ENCODE results near the gene ACOX3. TPM values are rescaled to one million over a fixed set of nuclear protein-coding genes. Genes with fewer than 3 reads are reported as not detected.

ACOX3 gene
- total and polyA plus RNA-seq, 9 of the 15 experiments (the other 6 are each of a cell fraction or from before 2014, with no cell fraction given) = 0.68 to 7.3 (median 3.7) TPM

DNA sequence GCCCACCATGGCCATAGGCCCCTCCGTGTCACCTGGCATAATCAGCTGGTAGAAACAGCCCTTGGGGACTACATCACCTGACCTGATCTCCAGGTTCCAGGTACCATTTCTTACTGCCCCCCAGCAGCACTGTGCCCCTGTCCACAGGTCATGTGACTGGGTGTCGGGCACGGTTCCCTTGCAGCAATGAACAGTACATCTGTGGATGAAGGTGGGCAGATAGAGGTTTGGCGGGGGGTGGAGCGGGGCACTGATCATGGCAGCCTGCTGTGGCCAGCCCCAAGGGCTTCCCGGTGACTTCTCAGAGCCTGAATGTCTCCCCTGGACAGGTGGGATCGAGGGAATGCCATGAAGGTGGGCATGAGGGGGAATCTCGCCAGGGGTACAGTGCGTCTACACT, 37.8 kb upstream of the ACOX3 start:
- Histone ChIP-seq H3K79me2 (ENCODE audit: control insufficient read depth, insufficient read depth, low read length) (no peaks in the 10 kb centered on the region), H3K9me1 (ENCODE audit: control insufficient read depth, insufficient read depth, low read length) (no peaks in the 10 kb centered on the region), H3K36me3 (ENCODE audit: control insufficient read depth, insufficient read depth, low read length) (peaks cover 24% of the 10 kb centered on the region; the same call in 1 of the 3 replicates), H2AFZ (ENCODE audit: low read depth, low read length) (no peak overlapping the region), H3K4me2 (ENCODE audit: insufficient read depth, low read length) (no peak overlapping the region), H3K27ac (ENCODE audit: extremely low read depth, low read depth, low read length) (peak overlapping the region; percentile 73; the same call in 2 of the 3 replicates), H3K9me3 (replicated peaks; ENCODE audit: control insufficient read depth, insufficient read depth, low read depth, low read length) (no peaks in the 10 kb centered on the region), H3K4me1 (replicated peaks in 1 of 2; ENCODE audit: control insufficient read depth in 2 of 2, insufficient read depth in 2 of 2, low read length in 2 of 2) (peaks cover 26 to 36% of the 10 kb centered on the region in 2 experiments), H3K9ac (ENCODE audit: insufficient read depth in 1 of 2, low read depth in 2 of 2, low read length in 2 of 2) (peak overlapping the region; percentile 37 to 75; a peak in 3 of 4 replicates), H3K4me3 (no peak overlapping the region), H4K20me1 (replicated peaks; ENCODE audit: control insufficient read depth, insufficient read depth, low read length) (no peaks in the 10 kb centered on the region), H3K27me3 (ENCODE audit: control insufficient read depth in 2 of 2, insufficient read depth in 2 of 2, low read length in 2 of 2) (no peaks in the 10 kb centered on the region)
- peak in 1 of 4 experiments; percentile 11 for DNase-seq (ENCODE audit: extremely low read depth in 1 of 4, low spot score in 3 of 4)
- no peak for FAIRE-seq
- in situ Hi-C loops (cut with MboI) = loop anchor here (5.0 kb wide), 1 partner anchor 79 kb away; no protein-coding TSS in a partner anchor
- no peak for ATAC-seq
- ChIA-PET POLR2A (interaction anchor here (0.7 to 1.3 kb wide), 2 partner anchors 43 to 127 kb away, joined by 3 read pairs; no protein-coding TSS in a partner anchor), CTCF (ENCODE audit: low intra/inter-chr PET ratio) (no interaction called here)
- 87% methylated on average over 7 of the region's 9 CpGs for WGBS (ENCODE audit: insufficient coverage, low coverage, missing lambda C conversion rate)
- TF ChIP-seq POLR3A (IDR thresholded peaks at IDR 0.05; ENCODE audit: borderline replicate concordance, extremely low read depth, insufficient read depth, insufficient read length) (no peak), NR2C1 (IDR thresholded peaks at IDR 0.05) (no peak), NR2C1 (tag; IDR thresholded peaks at IDR 0.05) (0 out of 2 replicates have a peak, but pooled peaks have one; percentile 13), ZNF197 (CRISPR knock-in tag; IDR thresholded peaks at IDR 0.05; ENCODE audit: low read depth) (0 out of 2 replicates have a peak, but pooled peaks have one; percentile 10), NFRKB (IDR thresholded peaks at IDR 0.05; ENCODE audit: low read depth) (0 out of 2 replicates have a peak, but pooled peaks have one; percentile 3)
- TF ChIP-seq, protein P1, sequence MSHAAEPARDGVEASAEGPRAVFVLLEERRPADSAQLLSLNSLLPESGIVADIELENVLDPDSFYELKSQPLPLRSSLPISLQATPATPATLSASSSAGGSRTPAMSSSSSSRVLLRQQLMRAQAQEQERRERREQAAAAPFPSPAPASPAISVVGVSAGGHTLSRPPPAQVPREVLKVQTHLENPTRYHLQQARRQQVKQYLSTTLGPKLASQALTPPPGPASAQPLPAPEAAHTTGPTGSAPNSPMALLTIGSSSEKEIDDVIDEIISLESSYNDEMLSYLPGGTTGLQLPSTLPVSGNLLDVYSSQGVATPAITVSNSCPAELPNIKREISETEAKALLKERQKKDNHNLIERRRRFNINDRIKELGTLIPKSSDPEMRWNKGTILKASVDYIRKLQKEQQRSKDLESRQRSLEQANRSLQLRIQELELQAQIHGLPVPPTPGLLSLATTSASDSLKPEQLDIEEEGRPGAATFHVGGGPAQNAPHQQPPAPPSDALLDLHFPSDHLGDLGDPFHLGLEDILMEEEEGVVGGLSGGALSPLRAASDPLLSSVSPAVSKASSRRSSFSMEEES (CRISPR knock-in tag; IDR thresholded peaks at IDR 0.05) = peak; percentile 71
- TF ChIP-seq, protein P2, sequence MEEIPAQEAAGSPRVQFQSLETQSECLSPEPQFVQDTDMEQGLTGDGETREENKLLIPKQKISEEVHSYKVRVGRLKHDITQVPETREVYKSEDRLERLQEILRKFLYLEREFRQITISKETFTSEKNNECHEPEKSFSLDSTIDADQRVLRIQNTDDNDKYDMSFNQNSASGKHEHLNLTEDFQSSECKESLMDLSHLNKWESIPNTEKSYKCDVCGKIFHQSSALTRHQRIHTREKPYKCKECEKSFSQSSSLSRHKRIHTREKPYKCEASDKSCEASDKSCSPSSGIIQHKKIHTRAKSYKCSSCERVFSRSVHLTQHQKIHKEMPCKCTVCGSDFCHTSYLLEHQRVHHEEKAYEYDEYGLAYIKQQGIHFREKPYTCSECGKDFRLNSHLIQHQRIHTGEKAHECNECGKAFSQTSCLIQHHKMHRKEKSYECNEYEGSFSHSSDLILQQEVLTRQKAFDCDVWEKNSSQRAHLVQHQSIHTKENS (CRISPR knock-in tag; IDR thresholded peaks at IDR 0.05) = no peak
- TF ChIP-seq, protein P3, sequence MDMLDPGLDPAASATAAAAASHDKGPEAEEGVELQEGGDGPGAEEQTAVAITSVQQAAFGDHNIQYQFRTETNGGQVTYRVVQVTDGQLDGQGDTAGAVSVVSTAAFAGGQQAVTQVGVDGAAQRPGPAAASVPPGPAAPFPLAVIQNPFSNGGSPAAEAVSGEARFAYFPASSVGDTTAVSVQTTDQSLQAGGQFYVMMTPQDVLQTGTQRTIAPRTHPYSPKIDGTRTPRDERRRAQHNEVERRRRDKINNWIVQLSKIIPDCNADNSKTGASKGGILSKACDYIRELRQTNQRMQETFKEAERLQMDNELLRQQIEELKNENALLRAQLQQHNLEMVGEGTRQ (CRISPR knock-in tag; IDR thresholded peaks at IDR 0.05) = peak; percentile 29
- no TSS peak for BruUV-seq (replicated peaks)
- intact Hi-C loops (cut with micrococcal nuclease) = loop anchor here (2.0 kb wide), 1 partner anchor 68 kb away; no protein-coding TSS in a partner anchor

Data from K562 (cell line).